HL-60/S4 (cell line): ENCODE data around the gene HYAL4.

Experiments
- in situ Hi-C: fragments of 300-500 bp; cut with MboI; formaldehyde crosslinking; loops from 2 replicates; pipeline ENCODE4 v1.14.3; 2022; ENCODE audit warnings: low sequenced_read_pairs

The HYAL4 gene

GRCh38 chr7:123845823-123846216 lies 851 bp downstream of the HYAL4 start:
- in situ Hi-C loops, result no loop called here

GRCh38 chr7:123846217-123846891 lies 1.4 kb downstream of the HYAL4 start:
- in situ Hi-C loops, result no loop called here

- in situ Hi-C loops, result no loop called here
These were observed 2.9 kb downstream of the HYAL4 start for GRCh38 chr7:123847868-123848267.

GRCh38 chr7:123849855-123850254 lies 4.9 kb downstream of the HYAL4 start:
- in situ Hi-C loops, result loop anchor here (25.0 kb wide), 1 partner anchor 163 kb away; no protein-coding TSS in a partner anchor

- in situ Hi-C loops, result loop anchor here (25.0 kb wide), 1 partner anchor 164 kb away; no protein-coding TSS in a partner anchor
These were observed 6.4 kb downstream of the HYAL4 start for GRCh38 chr7:123851404-123851803.

GRCh38 chr7:123854291-123854690 lies 9.3 kb downstream of the HYAL4 start:
- in situ Hi-C loops, result loop anchor here (25.0 kb wide), 1 partner anchor 167 kb away; no protein-coding TSS in a partner anchor

- in situ Hi-C loops, result loop anchor here (25.0 kb wide), 1 partner anchor 169 kb away; no protein-coding TSS in a partner anchor
These were observed 11.5 kb downstream of the HYAL4 start for GRCh38 chr7:123856428-123856827.

GRCh38 chr7:123860848-123861247 lies 15.9 kb downstream of the HYAL4 start:
- in situ Hi-C loops, result loop anchor here (25.0 kb wide), 1 partner anchor 174 kb away; no protein-coding TSS in a partner anchor

GRCh38 chr7:123862775-123863174 lies 17.8 kb downstream of the HYAL4 start:
- in situ Hi-C loops, result loop anchor here (25.0 kb wide), 1 partner anchor 175 kb away; no protein-coding TSS in a partner anchor

- in situ Hi-C loops, result loop anchor here (25.0 kb wide), 1 partner anchor 176 kb away; no protein-coding TSS in a partner anchor
These were observed 18.5 kb downstream of the HYAL4 start for GRCh38 chr7:123863461-123863860.

GRCh38 chr7:123864012-123864411 lies 19.0 kb downstream of the HYAL4 start:
- in situ Hi-C loops, result loop anchor here (25.0 kb wide), 1 partner anchor 177 kb away; no protein-coding TSS in a partner anchor

GRCh38 chr7:123864436-123864835 lies 19.5 kb downstream of the HYAL4 start:
- in situ Hi-C loops, result loop anchor here (25.0 kb wide), 1 partner anchor 177 kb away; no protein-coding TSS in a partner anchor

- in situ Hi-C loops, result loop anchor here (25.0 kb wide), 1 partner anchor 178 kb away; no protein-coding TSS in a partner anchor
These were observed 20.0 kb downstream of the HYAL4 start for GRCh38 chr7:123864966-123865365.

- in situ Hi-C loops, result loop anchor here (25.0 kb wide), 1 partner anchor 178 kb away; no protein-coding TSS in a partner anchor
These were observed 20.6 kb downstream of the HYAL4 start for GRCh38 chr7:123865517-123866117.

- in situ Hi-C loops, result loop anchor here (25.0 kb wide), 1 partner anchor 180 kb away; no protein-coding TSS in a partner anchor
These were observed 22.3 kb downstream of the HYAL4 start for GRCh38 chr7:123867225-123867624.

- in situ Hi-C loops, result loop anchor here (25.0 kb wide), 1 partner anchor 185 kb away; no protein-coding TSS in a partner anchor
These were observed 27.3 kb downstream of the HYAL4 start for GRCh38 chr7:123871998-123872867.

GRCh38 chr7:123872908-123873307 lies 27.9 kb downstream of the HYAL4 start:
- in situ Hi-C loops, result loop anchor here (25.0 kb wide), 1 partner anchor 186 kb away; no protein-coding TSS in a partner anchor

- in situ Hi-C loops, result no loop called here
These were observed 31.7 kb downstream of the HYAL4 start for GRCh38 chr7:123876557-123877256.

GRCh38 chr7:123879628-123880027 lies 34.7 kb downstream of the HYAL4 start:
- in situ Hi-C loops, result no loop called here

GRCh38 chr7:123881300-123881699 lies 36.3 kb downstream of the HYAL4 start:
- in situ Hi-C loops, result no loop called here
